GM18951 (cell line): ENCODE results near the gene KRT72.

ENCODE experiments used
- POLR2A ChIP-seq: IDR thresholded peaks from 4 replicates; pipeline ENCODE4 v1.6.1; 2011; ENCODE audit warnings: mild to moderate bottlenecking; ENCODE audit not compliant: insufficient read length, insufficient read depth; ENCODE audit errors: extremely low read depth
- in situ Hi-C: fragments of 300-500 bp; cut with MboI; formaldehyde crosslinking; loops from one replicate; pipeline ENCODE4 v1.12.0; 2022; ENCODE audit warnings: low sequenced_read_pairs, mixed read lengths, inconsistent platforms; ENCODE audit not compliant: unreplicated experiment

The KRT72 gene

GRCh38 chr12:52570511-52570910 lies 30.8 kb downstream of the KRT72 start:
- no peak for TF ChIP-seq POLR2A
- in situ Hi-C loops, result no loop called here

- TF ChIP-seq POLR2A, result no peak
- in situ Hi-C loops, result no loop called here
Measured at GRCh38 chr12:52568111-52568510, 33.2 kb downstream of the KRT72 start.

- no peak for TF ChIP-seq POLR2A
- in situ Hi-C loops, result no loop called here
Measured at GRCh38 chr12:52566847-52567291, 34.4 kb downstream of the KRT72 start.

- in situ Hi-C loops, result no loop called here
- no peak for TF ChIP-seq POLR2A
Measured at GRCh38 chr12:52564582-52564981, 36.7 kb downstream of the KRT72 start.

GRCh38 chr12:52561880-52562449 lies 39.3 kb downstream of the KRT72 start:
- in situ Hi-C loops, result no loop called here
- TF ChIP-seq POLR2A, result no peak

- in situ Hi-C loops, result no loop called here
- no peak for TF ChIP-seq POLR2A
Measured at GRCh38 chr12:52559979-52560378, 41.3 kb downstream of the KRT72 start.

- in situ Hi-C loops, result no loop called here
- no peak for TF ChIP-seq POLR2A
Measured at GRCh38 chr12:52558781-52559445, 42.4 kb downstream of the KRT72 start.

GRCh38 chr12:52557476-52557875 lies 43.8 kb downstream of the KRT72 start:
- in situ Hi-C loops, result no loop called here
- no peak for TF ChIP-seq POLR2A

GRCh38 chr12:52555577-52555976 lies 45.7 kb downstream of the KRT72 start:
- in situ Hi-C loops, result no loop called here

GRCh38 chr12:52552681-52553195 lies 48.5 kb downstream of the KRT72 start, which contains the start of gene KRT71:
Gene KRT71 (minus strand): TSS chr12:52553145. CDS start chr12:52553077, 68 bp downstream.
- in situ Hi-C loops, result no loop called here
- no peak for TF ChIP-seq POLR2A

More at GRCh38 chr12:52555577-52555976, 45.7 kb downstream of the KRT72 start:
- no peak for TF ChIP-seq POLR2A

GRCh38 chr12:52552055-52552454 lies 49.2 kb downstream of the KRT72 start:
- in situ Hi-C loops, result no loop called here
- TF ChIP-seq POLR2A, result no peak

GRCh38 chr12:52551216-52551865 lies 49.9 kb downstream of the KRT72 start:
- in situ Hi-C loops, result no loop called here
- no peak for TF ChIP-seq POLR2A

- in situ Hi-C loops, result no loop called here
- no peak for TF ChIP-seq POLR2A
Measured at GRCh38 chr12:52546126-52546525, 55.1 kb downstream of the KRT72 start.

GRCh38 chr12:52543985-52544883 lies 57.0 kb downstream of the KRT72 start:
- no peak for TF ChIP-seq POLR2A
- in situ Hi-C loops, result no loop called here
